ENCODE results near the gene TTC39B. TPM values are rescaled to one million over a fixed set of nuclear protein-coding genes. Genes with fewer than 3 reads are reported as not detected.
A peak's percentile ranks its signal among the peaks of the same experiment; 100 is the strongest.

The TTC39B gene
- total RNA-seq, 1 donor from 2014 or later, result 5.2 TPM

- DNase-seq (ENCODE audit: low read depth, low spot score), result no peak
Observed at GRCh38 chr9:15178631-15179030, 128.4 kb downstream of the TTC39B start.

GRCh38 chr9:15176836-15177235 is 130.2 kb downstream of the TTC39B start:
- no peak for DNase-seq (ENCODE audit: low read depth, low spot score)

- no peak for DNase-seq (ENCODE audit: low read depth, low spot score)
Observed at GRCh38 chr9:15163931-15164330, 143.1 kb downstream of the TTC39B start.

GRCh38 chr9:15161753-15162152 is 145.3 kb downstream of the TTC39B start:
- DNase-seq (ENCODE audit: low read depth, low spot score), result no peak

GRCh38 chr9:15160673-15161072 is 146.3 kb downstream of the TTC39B start:
- peak; percentile 10 for DNase-seq (ENCODE audit: low read depth, low spot score)

GRCh38 chr9:15158064-15158463 is 149.0 kb downstream of the TTC39B start:
- DNase-seq (ENCODE audit: low read depth, low spot score), result no peak

- DNase-seq (ENCODE audit: low read depth, low spot score), result no peak
Observed at GRCh38 chr9:15157381-15157780, 149.6 kb downstream of the TTC39B start.

- no peak for DNase-seq (ENCODE audit: low read depth, low spot score)
Observed at GRCh38 chr9:15156241-15156640, 150.8 kb downstream of the TTC39B start.

- peak; percentile 87 for DNase-seq (ENCODE audit: low read depth, low spot score)
Observed at GRCh38 chr9:15155826-15156225, 151.2 kb downstream of the TTC39B start.

- no peak for DNase-seq (ENCODE audit: low read depth, low spot score)
Observed at GRCh38 chr9:15155323-15155722, 151.7 kb downstream of the TTC39B start.

GRCh38 chr9:15154677-15155076 is 152.3 kb downstream of the TTC39B start:
- DNase-seq (ENCODE audit: low read depth, low spot score), result no peak

- DNase-seq (ENCODE audit: low read depth, low spot score), result no peak
Observed at GRCh38 chr9:15153961-15154360, 153.1 kb downstream of the TTC39B start.

GRCh38 chr9:15150939-15151338 is 156.1 kb downstream of the TTC39B start:
- DNase-seq (ENCODE audit: low read depth, low spot score), result peak; percentile 29

- peak; percentile 35 for DNase-seq (ENCODE audit: low read depth, low spot score)
Observed at GRCh38 chr9:15149450-15149849, 157.6 kb downstream of the TTC39B start.

GRCh38 chr9:15146268-15146700 is 160.7 kb downstream of the TTC39B start:
- DNase-seq (ENCODE audit: low read depth, low spot score), result no peak

- DNase-seq (ENCODE audit: low read depth, low spot score), result no peak
Observed at GRCh38 chr9:15144622-15145061, 162.4 kb downstream of the TTC39B start.

GRCh38 chr9:15142878-15143534 is 164.0 kb downstream of the TTC39B start:
- peak; percentile 24 for DNase-seq (ENCODE audit: low read depth, low spot score)

GRCh38 chr9:15140051-15140450 is 167.0 kb downstream of the TTC39B start:
- DNase-seq (ENCODE audit: low read depth, low spot score), result no peak

GRCh38 chr9:15139469-15139868 is 167.5 kb downstream of the TTC39B start:
- DNase-seq (ENCODE audit: low read depth, low spot score), result no peak

- no peak for DNase-seq (ENCODE audit: low read depth, low spot score)
Observed at GRCh38 chr9:15138357-15138686, 168.7 kb downstream of the TTC39B start.

- no peak for DNase-seq (ENCODE audit: low read depth, low spot score)
Observed at GRCh38 chr9:15137658-15138356, 169.2 kb downstream of the TTC39B start.

GRCh38 chr9:15137089-15137488 is 169.9 kb downstream of the TTC39B start:
- DNase-seq (ENCODE audit: low read depth, low spot score), result no peak

- no peak for DNase-seq (ENCODE audit: low read depth, low spot score)
Observed at GRCh38 chr9:15136646-15137045, 170.4 kb downstream of the TTC39B start.

All from pulmonary artery endothelial cell (primary cell).